ENCODE results near the gene TNFAIP8. TPM values are rescaled to one million over a fixed set of nuclear protein-coding genes. Genes with fewer than 3 reads are reported as not detected.

The TNFAIP8 gene
- total and polyA plus RNA-seq, 9 of the 15 experiments (the other 6 are each of a cell fraction or from before 2014, with no cell fraction given) = 29.9 to 52.2 (median 44.8) TPM

GRCh38 chr5:119417891-119418605 lies 62.2 kb downstream of the TNFAIP8 start (continued):
- TF ChIP-seq ZBTB11 (CRISPR knock-in tag; IDR thresholded peaks at IDR 0.05) (no peak), CBFA2T2 (conservative IDR thresholded peaks at IDR 0.05) (no peak), TCF7 (IDR thresholded peaks at IDR 0.05; ENCODE audit: borderline replicate concordance) (no peak), DMBX1 (CRISPR knock-in tag; IDR thresholded peaks at IDR 0.05; ENCODE audit: borderline replicate concordance) (no peak), ZC3H8 (IDR thresholded peaks at IDR 0.05) (peak; percentile 91; the same call in 1 of the 2 replicates), ZNF830 (CRISPR knock-in tag; IDR thresholded peaks at IDR 0.05) (no peak), POLR2A (conservative IDR thresholded peaks at IDR 0.05) (peak; percentile 76), EZH2 (IDR thresholded peaks at IDR 0.05; ENCODE audit: borderline replicate concordance, low read depth, low read length) (no peak), SLC30A9 (CRISPR knock-in tag; IDR thresholded peaks at IDR 0.05) (no peak), NR2C1 (IDR thresholded peaks at IDR 0.05) (no peak), NR2C1 (tag; IDR thresholded peaks at IDR 0.05) (no peak), DLX4 (CRISPR knock-in tag; IDR thresholded peaks at IDR 0.05) (no peak), GABPB1 (CRISPR knock-in tag; IDR thresholded peaks at IDR 0.05) (no peak), ZFX (CRISPR knock-in tag; IDR thresholded peaks at IDR 0.05) (no peak), ELK3 (CRISPR knock-in tag; IDR thresholded peaks at IDR 0.05) (no peak), PRMT5 (CRISPR knock-in tag; IDR thresholded peaks at IDR 0.05) (no peak), TRIM24 (IDR thresholded peaks at IDR 0.05) (no peak), ZNF347 (CRISPR knock-in tag; IDR thresholded peaks at IDR 0.05; ENCODE audit: low read depth) (no peak), E2F8 (IDR thresholded peaks at IDR 0.05; ENCODE audit: low read depth, partially characterized antibody) (no peak), ZKSCAN1 (IDR thresholded peaks at IDR 0.05; ENCODE audit: low read depth, low read length) (no peak), FUS (optimal IDR thresholded peaks at IDR 0.05; ENCODE audit: low read depth, low read length) (no peak), DACH1 (IDR thresholded peaks at IDR 0.05; ENCODE audit: partially characterized antibody) (peak; percentile 53), NFRKB (IDR thresholded peaks at IDR 0.05; ENCODE audit: low read depth) (no peak)
